Measurements from ENCODE around the gene KRTAP16-1.

The KRTAP16-1 gene

GRCh38 chr17:41329279-41329948 lies 20.3 kb upstream of the KRTAP16-1 start:
- in situ Hi-C loops (cut with MboI; ENCODE audit: low sequenced_read_pairs, unreplicated experiment): no loop called here
- no peak for DNase-seq (ENCODE audit: low spot score)

GRCh38 chr17:41328207-41328606 lies 19.1 kb upstream of the KRTAP16-1 start:
- no peak for DNase-seq (ENCODE audit: low spot score)
- in situ Hi-C loops (cut with MboI; ENCODE audit: low sequenced_read_pairs, unreplicated experiment): no loop called here
- TF ChIP-seq CTCF (IDR thresholded peaks at IDR 0.05; ENCODE audit: borderline replicate concordance, control extremely low read depth, extremely low read depth, insufficient read depth, missing control alignments): no peak

More at GRCh38 chr17:41329279-41329948, 20.3 kb upstream of the KRTAP16-1 start:
- TF ChIP-seq CTCF (IDR thresholded peaks at IDR 0.05; ENCODE audit: borderline replicate concordance, control extremely low read depth, extremely low read depth, insufficient read depth, missing control alignments): peak; percentile 16

GRCh38 chr17:41327411-41328120 lies 18.5 kb upstream of the KRTAP16-1 start:
- no peak for TF ChIP-seq CTCF (IDR thresholded peaks at IDR 0.05; ENCODE audit: borderline replicate concordance, control extremely low read depth, extremely low read depth, insufficient read depth, missing control alignments)
- no peak for DNase-seq (ENCODE audit: low spot score)
- in situ Hi-C loops (cut with MboI; ENCODE audit: low sequenced_read_pairs, unreplicated experiment): no loop called here

- DNase-seq (ENCODE audit: low spot score): no peak
- in situ Hi-C loops (cut with MboI; ENCODE audit: low sequenced_read_pairs, unreplicated experiment): no loop called here
- TF ChIP-seq CTCF (IDR thresholded peaks at IDR 0.05; ENCODE audit: borderline replicate concordance, control extremely low read depth, extremely low read depth, insufficient read depth, missing control alignments): no peak
Observed at GRCh38 chr17:41326173-41327145, 17.4 kb upstream of the KRTAP16-1 start.

- in situ Hi-C loops (cut with MboI; ENCODE audit: low sequenced_read_pairs, unreplicated experiment): no loop called here
- no peak for DNase-seq (ENCODE audit: low spot score)
- no peak for TF ChIP-seq CTCF (IDR thresholded peaks at IDR 0.05; ENCODE audit: borderline replicate concordance, control extremely low read depth, extremely low read depth, insufficient read depth, missing control alignments)
Observed at GRCh38 chr17:41325611-41326010, 16.5 kb upstream of the KRTAP16-1 start.

GRCh38 chr17:41325126-41325525 lies 16.0 kb upstream of the KRTAP16-1 start:
- in situ Hi-C loops (cut with MboI; ENCODE audit: low sequenced_read_pairs, unreplicated experiment): no loop called here
- TF ChIP-seq CTCF (IDR thresholded peaks at IDR 0.05; ENCODE audit: borderline replicate concordance, control extremely low read depth, extremely low read depth, insufficient read depth, missing control alignments): no peak
- no peak for DNase-seq (ENCODE audit: low spot score)

All from GM13976 (cell line).